HG02938 (cell line): ENCODE measurements around the gene KLF6.

Source experiments
- ATAC-seq: cut with Tn5 transposase; IDR thresholded peaks from one replicate; pipeline ENCODE4 v1.9.1; 2021; ENCODE audit warnings: mild to moderate bottlenecking, moderate library complexity; ENCODE audit not compliant: unreplicated experiment

The KLF6 gene

DNA sequence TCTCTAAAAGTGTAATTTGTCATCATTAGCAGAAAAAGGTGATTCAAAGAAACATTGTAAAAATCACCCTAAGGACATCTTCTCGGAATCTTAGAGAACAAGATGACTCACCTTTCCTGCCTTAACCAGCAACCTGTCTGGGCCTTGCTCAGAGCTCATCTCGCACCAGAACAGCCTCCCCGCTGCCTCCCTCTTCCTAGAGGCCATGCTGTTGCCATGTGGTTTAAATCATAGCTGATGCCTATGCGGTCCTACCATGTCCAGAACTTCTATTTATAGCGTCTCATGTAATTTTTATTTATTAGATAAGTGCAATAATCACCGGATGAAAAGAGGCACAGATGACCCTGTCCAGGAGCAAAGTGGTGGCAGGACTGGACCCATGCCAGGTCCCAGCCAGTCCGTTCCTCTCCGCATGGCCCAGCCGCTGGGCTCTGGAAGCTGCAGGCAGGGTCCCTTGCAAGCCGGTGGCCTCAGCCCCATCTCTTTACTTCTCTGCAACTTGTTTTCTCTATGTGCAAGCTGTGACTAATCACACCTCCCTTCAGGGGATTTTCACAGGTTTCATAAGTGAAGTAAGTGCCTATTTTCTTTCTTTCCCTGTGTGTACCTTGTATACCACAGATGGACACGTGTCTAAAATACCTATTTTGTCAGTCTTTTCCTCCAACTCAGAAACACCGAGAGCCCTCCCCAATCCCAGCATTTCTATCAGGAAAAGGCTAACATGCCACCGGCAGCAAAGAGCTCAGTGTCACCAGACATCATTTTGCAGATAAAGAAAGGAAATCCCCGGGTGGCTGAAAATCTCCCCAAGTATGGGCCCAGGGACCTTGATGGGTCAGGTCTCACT lies 27.1 kb downstream of the KLF6 start:
- peak; percentile 72 for ATAC-seq

DNA sequence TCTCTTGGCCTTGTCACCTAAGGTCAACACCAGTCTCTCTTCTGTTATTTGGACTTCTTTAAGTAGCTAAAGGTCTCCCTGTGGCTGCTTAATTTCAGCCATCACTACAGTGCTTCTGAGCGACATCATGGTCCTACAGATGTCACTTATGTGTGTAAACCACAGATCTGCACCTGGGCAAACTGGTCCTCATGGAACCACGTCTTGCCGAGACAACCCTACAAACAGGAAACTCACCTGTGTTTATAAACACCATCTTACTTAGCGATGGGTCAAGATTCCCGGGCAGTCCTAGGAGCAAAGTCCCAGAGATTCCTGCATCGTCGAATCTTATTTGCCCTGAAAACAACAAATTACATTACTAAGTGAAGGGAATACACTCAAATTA lies 27.8 kb downstream of the KLF6 start:
- no peak for ATAC-seq

DNA sequence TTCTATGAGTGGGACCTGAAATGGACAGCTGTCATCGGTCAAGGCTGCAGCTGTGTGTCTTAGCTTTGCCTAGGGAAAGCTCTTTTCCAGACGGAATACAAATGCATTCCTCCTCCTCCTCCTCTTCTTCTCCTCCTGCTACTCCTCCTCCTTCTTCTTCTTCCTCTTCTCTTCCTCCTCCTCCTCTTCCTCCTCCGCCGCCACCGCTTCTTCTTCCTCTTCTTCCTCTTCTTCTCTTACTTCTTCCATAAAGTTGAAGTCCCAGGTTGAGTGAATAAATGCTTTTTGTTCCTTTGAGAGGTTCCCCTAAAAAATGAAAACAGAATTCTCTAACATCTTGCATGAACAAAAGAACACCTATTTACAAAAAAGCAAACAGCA lies 28.7 kb downstream of the KLF6 start:
- no peak for ATAC-seq

GRCh38 chr10:3755440-3756359 lies 29.3 kb downstream of the KLF6 start:
- no peak for ATAC-seq

DNA sequence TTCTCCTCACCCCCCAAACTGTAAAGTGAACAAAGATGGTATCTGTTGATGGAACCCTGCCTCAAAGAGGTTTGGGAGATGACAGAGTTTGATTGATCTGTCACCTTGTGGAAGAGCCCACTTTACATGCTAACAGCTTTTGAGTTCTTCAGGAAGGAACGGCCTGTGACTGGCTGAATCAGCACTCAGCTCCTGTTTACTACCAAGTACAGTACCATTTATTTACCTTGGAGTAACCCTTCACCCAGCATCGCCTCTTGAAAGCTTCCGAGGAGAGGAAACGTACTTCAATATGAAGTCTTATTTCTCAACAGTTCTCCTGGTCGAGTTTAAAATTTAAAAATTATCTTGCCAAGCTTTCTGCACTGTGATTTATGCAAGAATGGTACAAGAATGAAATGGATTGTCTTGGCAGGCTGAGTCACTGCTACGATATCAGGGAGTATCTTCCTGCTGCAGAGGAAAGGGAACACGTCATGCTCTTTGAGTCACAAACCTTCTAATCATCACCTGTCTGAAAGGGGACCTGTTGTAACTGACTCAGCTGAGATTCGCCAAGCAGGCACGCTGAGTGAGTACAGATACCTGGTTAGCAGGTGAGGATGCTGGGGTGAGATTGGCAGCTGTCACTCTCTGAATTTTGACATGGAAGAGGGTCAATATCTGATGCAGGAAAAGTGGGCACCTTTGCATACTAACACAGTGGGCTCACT lies 30.1 kb downstream of the KLF6 start:
- ATAC-seq: no peak

DNA sequence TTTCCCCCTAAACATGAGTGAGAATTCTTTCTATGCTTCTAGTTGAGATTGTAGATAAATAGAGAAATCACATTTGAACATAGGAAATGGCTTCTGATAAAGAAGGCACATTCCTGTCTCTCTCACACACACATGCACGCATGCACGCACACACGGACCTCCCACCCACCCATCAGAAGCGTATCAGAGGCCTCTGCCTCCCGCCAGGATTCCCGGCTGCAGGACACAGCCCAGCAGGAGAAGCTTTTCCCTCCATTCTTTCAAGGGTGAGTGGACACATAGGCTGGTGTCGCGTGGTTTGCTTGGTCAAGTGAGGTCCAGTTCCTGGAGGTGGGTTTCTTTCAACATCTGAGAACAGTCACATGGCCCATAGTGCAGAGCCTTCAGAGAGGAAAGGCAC lies 34.2 kb downstream of the KLF6 start:
- no peak for ATAC-seq

DNA sequence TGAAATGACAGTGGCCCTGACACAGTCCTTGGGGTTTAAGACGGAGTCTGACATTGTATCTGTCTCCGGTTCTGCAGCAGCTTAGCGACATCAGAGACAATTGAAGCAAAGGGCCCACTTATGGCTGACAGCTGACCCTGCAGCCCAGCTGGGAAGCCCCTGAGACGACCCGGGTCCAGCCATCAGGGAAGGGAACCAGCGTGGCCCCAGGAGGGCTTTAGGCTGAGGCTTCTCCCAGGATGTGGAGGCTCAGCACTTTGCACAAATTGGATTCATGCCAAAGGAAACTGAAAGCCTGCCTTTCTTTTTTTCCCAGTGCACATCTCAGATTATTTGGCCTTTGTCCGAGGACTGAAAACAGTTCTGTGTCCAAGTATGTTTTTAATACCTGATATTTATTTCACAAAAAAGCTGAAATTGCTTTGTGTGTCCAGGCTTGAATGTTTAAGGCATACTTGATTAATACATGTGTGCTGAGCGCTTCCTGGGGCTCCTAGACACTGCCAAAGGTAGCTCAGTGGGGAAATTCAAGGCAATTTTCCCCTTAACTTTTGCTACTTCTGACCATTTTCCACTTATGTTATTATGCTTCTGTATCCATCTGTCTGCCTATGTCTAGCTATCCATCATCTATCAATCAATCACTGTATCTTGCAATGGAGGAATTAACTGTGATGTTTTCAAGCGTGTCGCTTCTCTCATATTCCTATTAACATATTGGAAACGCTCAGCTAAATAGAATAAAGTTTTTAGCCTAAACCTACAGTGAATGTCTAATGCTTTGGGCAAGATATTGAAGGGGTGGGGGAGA lies 34.8 kb downstream of the KLF6 start:
- no peak for ATAC-seq

GRCh38 chr10:3749600-3749999 lies 35.4 kb downstream of the KLF6 start:
- no peak for ATAC-seq

GRCh38 chr10:3749011-3749410 lies 36.0 kb downstream of the KLF6 start:
- no peak for ATAC-seq

DNA sequence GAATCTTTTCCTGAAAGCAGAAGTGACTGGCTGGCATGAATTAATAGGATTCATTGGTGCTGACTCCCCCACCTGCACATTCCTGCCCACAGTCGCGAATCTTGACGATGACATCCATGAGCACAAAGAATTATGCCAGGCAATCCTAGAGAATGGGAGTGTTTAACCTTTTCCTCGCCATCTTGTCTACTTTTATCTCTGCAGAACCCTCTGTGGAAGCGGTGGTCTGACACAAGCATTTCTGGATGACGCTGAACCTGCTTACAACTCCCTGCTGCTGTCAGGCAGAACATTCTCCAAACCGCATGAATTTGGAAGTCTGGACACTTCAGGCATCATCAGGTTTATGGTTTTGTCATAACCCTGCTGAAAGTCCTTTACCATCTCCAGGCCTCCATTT lies 36.5 kb downstream of the KLF6 start:
- no peak for ATAC-seq

- no peak for ATAC-seq
Measured at GRCh38 chr10:3747984-3748383, 37.0 kb downstream of the KLF6 start.

- no peak for ATAC-seq
Measured at GRCh38 chr10:3747248-3747960, 37.6 kb downstream of the KLF6 start.

GRCh38 chr10:3746634-3747033 lies 38.4 kb downstream of the KLF6 start:
- no peak for ATAC-seq

DNA sequence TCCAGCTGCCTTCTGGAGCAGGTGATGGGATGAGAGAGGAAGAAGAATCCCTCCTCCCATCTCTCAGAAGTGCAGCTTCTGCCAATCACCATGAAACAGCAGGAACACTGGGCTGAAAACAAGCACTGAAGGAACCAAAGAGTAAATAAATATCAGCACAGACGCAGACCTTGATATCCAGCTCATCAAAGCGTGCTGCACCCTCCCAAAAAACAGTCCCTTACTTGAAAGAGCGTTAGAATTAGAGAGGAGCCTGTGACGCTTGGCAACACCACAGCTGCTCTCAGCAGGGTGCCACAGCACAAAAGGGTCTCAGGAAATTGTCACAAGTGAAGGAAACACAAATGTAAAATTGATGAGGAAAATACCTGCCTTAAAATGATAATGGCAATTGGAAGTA lies 39.5 kb downstream of the KLF6 start:
- ATAC-seq: no peak

GRCh38 chr10:3741688-3742461 lies 43.1 kb downstream of the KLF6 start:
- no peak for ATAC-seq

DNA sequence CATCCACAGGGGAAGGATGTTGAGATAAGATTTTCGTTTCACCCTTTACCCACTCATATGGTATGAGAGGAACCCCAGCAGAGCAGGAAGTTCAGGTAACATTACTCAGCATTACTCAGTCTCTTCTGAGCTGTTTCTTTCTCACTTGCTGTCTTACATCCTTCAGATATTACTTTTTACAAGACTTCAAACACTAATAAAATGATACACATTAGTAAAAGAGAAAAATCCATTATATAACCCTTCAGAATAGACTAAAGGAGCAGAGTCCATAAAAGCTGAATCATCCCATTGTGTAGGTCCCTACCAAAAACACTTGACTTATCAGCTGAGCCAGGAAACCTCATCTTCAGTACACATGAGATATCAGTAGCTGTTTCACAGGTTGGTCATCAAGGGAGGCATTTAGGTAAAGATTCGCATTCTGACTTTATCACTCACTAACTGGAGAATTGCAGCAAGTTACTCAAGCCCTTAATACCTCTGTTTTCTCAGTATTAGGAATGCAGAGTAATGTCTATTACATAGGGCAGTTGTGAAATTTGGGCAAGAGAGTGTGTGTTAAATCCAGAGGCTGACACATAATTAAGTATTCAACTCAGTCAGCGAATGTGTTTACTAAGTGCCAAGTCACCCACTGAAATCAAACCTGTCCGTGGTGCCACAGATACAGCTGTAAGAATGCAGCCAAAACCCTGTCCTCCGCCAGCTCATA lies 44.7 kb downstream of the KLF6 start:
- ATAC-seq: peak; percentile 65

DNA sequence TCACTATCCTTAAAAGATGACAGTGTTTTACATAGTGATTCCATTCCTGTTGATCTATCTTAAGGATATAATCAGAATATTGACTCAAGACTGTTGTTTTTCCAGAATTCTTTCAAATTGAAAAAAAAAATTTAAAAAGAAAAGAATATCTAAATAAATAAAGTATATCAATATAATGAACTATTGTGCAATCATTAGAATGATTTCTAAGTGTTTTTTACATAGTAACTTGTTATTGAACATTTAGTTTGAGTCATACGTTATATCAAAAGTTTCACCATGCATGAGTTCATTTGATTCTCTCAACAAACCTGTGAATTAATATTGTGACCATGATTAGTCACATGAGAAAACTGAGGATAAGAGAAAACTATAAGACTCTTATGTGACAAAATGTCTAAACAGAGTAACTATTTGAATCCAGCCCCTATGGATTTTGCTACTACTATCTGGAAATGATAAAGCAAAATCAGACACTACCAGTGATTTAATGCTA lies 46.1 kb downstream of the KLF6 start:
- no peak for ATAC-seq

DNA sequence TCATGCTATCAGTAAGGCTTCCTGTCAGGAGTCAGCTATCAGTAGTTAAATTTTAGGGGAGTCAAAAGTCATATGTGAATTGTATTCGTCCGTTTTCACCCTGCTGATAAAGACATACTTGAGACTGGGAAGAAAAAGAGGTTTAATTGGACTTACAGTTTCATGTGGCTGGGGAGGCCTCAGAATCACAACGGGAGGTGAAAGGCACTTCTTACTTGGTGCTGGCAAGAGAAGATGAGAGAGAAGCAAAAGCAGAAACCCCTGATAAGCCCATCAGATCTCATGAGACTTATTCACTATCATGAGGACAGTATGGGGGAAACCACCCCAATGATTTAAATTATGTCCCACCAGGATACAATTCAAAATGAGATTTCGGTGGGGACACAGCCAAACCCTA lies 47.1 kb downstream of the KLF6 start:
- ATAC-seq: no peak
